ENCODE data around the gene TEPSIN.

The TEPSIN gene

GRCh38 chr17:81272616-81273015, 33.8 kb upstream of the TEPSIN start:
- no peaks in the 10 kb centered on the region for H3K27me3 ChIP-seq (ENCODE audit: insufficient read depth, poor library complexity, severe bottlenecking)
- H3K4me3 ChIP-seq (replicated peaks; ENCODE audit: insufficient read depth, low read length): no peak overlapping the region
- H3K27ac ChIP-seq (replicated peaks): peak overlapping the region; percentile 61
- DNase-seq (ENCODE audit: low read depth in 1 of 2, low spot score in 1 of 2): peak in 1 of 2 experiments; percentile 26
- TF ChIP-seq POLR2AphosphoS5 (IDR thresholded peaks at IDR 0.05; ENCODE audit: low read depth) (0 out of 2 replicates have a peak, but pooled peaks have one; percentile 23), REST (IDR thresholded peaks at IDR 0.05; ENCODE audit: insufficient replicate concordance, low read depth) (no peak), GABPA (IDR thresholded peaks at IDR 0.05; ENCODE audit: low read depth) (peak; percentile 39)

GRCh38 chr17:81271226-81271625, 32.4 kb upstream of the TEPSIN start:
- Histone ChIP-seq H3K27me3 (ENCODE audit: insufficient read depth, poor library complexity, severe bottlenecking) (no peaks in the 10 kb centered on the region), H3K27ac (replicated peaks) (no peak overlapping the region), H3K4me3 (replicated peaks; ENCODE audit: insufficient read depth, low read length) (no peak overlapping the region)
- no peak for TF ChIP-seq GABPA (IDR thresholded peaks at IDR 0.05; ENCODE audit: low read depth)
- TF ChIP-seq CTCF (IDR thresholded peaks at IDR 0.05; ENCODE audit: insufficient read depth, low read length): no peak
- no peak for TF ChIP-seq REST (IDR thresholded peaks at IDR 0.05; ENCODE audit: insufficient replicate concordance, low read depth)
- TF ChIP-seq POLR2AphosphoS5 (IDR thresholded peaks at IDR 0.05; ENCODE audit: low read depth): no peak
- TF ChIP-seq SPI1 (IDR thresholded peaks at IDR 0.05; ENCODE audit: borderline replicate concordance, low read depth): no peak
- no peak for DNase-seq (ENCODE audit: low read depth in 1 of 2, low spot score in 1 of 2)

GRCh38 chr17:81270279-81270678, 31.4 kb upstream of the TEPSIN start:
- TF ChIP-seq POLR2AphosphoS5 (IDR thresholded peaks at IDR 0.05; ENCODE audit: low read depth) (0 out of 2 replicates have a peak, but pooled peaks have one; percentile 11), CTCF (IDR thresholded peaks at IDR 0.05; ENCODE audit: insufficient read depth, low read length) (no peak)
- no peak overlapping the region for H3K27ac ChIP-seq (replicated peaks)
- H3K4me3 ChIP-seq (replicated peaks; ENCODE audit: insufficient read depth, low read length): no peak overlapping the region
- no peaks in the 10 kb centered on the region for H3K27me3 ChIP-seq (ENCODE audit: insufficient read depth, poor library complexity, severe bottlenecking)
- DNase-seq (ENCODE audit: low read depth in 1 of 2, low spot score in 1 of 2): no peak

GRCh38 chr17:81267390-81268067, 28.7 kb upstream of the TEPSIN start:
- Histone ChIP-seq H3K27ac (replicated peaks) (peak overlapping the region; percentile 37; the same call in 1 of the 2 replicates), H3K27me3 (ENCODE audit: insufficient read depth, poor library complexity, severe bottlenecking) (no peaks in the 10 kb centered on the region), H3K4me3 (replicated peaks; ENCODE audit: insufficient read depth, low read length) (no peak overlapping the region)
- DNase-seq (ENCODE audit: low read depth in 1 of 2, low spot score in 1 of 2): no peak
- TF ChIP-seq CTCF (IDR thresholded peaks at IDR 0.05; ENCODE audit: insufficient read depth, low read length) (no peak), POLR2AphosphoS5 (IDR thresholded peaks at IDR 0.05; ENCODE audit: low read depth) (no peak), REST (IDR thresholded peaks at IDR 0.05; ENCODE audit: insufficient replicate concordance, low read depth) (no peak), SPI1 (IDR thresholded peaks at IDR 0.05; ENCODE audit: borderline replicate concordance, low read depth) (no peak), GABPA (IDR thresholded peaks at IDR 0.05; ENCODE audit: low read depth) (no peak)
